ENCODE measurements around the gene UTP20.
"Not testable (repeated sequence)": the region's sequence is repeated elsewhere in the genome, so short reads cannot be mapped to it uniquely, and the experiment has no call there.

Gene UTP20

DNA sequence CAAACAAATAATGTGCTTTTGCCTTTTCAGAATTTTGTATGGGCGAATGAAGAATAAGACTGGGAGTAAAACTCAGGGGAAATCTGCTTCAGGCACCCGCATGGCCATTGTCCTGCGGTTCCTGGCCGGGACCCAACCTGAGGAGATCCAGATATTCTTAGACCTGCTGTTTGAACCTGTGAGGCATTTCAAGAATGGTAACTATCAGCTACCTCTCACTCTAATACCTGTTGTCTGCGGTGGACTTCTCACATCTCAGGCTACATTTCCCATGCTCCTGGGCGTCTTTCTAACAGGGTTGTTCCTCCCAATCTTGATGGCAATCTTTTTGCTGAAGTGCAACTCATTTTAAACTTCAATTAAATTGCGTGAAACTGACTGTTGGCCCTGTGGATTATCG, 47.1 kb downstream of the UTP20 start:
- DNase-seq (ENCODE audit: low spot score), result no peak

DNA sequence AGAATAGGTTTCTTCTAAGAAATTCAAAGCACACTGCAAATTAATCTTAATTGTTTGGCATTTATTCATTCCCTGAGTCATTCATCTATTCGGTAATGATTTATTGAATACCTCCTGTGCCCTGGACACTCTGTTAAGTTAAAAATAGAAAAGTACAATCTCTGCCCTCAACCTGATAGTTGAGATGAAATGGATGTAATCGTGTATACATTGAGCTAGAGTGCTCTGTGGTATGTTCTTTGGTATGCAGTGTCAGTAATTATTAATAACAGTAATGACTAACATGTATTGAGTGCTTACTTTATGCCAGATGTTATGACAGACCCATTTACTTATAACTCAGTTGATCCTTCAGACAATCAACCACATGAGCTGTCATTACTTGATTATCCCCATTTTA, 47.6 kb downstream of the UTP20 start:
- DNase-seq (ENCODE audit: low spot score), result no peak

DNA sequence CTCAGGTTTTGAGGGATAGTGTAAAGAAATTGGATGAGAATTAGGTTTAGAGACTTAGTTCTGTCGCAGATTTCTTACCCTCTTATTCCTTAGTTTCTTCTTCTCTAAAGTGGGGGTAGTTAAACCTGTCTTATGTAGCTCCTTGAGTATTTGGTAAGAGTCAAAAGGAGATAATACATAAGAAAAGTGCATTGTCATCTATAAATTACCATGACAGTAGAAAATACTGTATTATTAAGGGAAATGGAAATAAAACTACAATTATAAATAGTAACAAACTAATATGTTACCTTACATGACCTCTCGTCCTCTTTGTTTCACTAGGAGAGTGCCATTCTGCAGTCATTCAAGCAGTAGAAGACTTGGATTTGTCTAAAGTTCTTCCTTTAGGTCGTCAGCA, 49.0 kb downstream of the UTP20 start:
- no peak for DNase-seq (ENCODE audit: low spot score)

DNA sequence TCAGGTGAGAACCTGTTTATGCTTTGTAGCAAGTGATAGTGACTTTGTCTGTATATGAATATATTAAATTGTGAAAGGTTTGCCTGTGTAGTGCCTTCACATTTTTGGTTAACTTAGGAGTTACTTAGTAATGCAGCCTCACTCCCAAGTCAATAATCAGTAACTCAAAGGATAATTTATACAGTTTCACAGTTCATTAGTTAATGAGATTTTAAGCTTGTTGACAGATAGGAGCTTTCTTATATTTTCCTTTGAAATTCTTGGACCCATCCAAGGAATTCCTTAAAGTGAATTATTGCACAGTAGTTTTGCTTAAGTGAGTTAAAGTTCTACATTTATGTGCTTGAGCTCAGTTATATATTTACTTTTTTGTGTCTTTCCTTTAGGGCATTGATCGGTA, 50.7 kb downstream of the UTP20 start:
- no peak for DNase-seq (ENCODE audit: low spot score)

DNA sequence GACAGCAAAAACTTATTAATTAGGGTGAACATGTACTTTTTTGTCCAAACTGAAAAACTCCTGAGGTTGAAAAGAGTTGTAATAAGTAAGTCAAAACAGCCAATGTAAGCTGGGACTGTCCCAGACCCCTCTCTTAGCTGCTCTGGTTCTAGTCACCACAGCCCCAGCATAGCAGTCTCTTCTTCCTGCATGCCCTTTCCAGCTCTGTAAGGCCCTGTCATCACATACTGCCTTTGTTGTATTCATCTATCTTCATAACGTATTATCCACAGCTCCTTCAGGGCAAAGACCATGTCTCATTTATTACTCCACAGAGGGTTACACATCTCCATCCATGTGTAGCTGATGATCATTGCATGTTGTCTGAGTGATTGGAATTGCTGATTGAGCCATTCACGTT, 56.5 kb downstream of the UTP20 start:
- DNase-seq (ENCODE audit: low spot score), result no peak

DNA sequence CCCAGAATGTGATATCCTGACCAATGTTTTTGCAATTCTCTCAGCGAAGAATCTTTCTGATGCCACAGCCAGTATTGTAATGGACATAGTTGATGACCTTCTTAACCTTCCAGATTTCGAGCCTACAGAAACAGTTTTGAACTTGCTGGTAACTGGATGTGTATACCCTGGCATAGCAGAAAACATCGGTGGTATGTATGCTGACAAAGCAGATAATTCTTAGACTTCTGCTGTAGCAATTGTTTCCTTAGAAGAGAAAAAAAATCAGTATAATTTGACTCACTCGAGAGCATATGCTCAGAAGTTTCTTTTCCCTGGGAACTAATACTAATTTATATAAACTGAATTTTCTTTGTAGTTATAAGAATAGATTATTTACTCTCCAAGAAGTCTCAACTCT, 58.2 kb downstream of the UTP20 start:
- DNase-seq (ENCODE audit: low spot score), result no peak

DNA sequence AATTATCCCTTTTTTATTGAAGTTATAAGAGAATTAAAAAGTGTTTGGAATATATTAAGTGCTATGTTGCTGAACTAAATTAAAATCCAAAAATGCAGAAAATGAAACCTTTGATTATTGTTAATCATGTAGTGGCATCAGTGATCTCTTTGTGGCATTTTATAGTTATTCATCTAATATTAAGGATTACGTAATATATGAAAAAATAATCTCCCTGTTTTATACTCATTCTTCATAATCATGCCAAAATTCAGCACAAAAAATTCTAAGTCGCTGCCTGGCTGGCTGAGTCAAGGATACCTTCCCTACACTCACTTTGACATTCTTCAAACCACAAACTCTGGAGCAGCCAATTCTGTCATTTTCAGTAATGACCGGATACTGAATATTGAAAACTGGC, 64.0 kb downstream of the UTP20 start:
- DNase-seq (ENCODE audit: low spot score), result no peak

DNA sequence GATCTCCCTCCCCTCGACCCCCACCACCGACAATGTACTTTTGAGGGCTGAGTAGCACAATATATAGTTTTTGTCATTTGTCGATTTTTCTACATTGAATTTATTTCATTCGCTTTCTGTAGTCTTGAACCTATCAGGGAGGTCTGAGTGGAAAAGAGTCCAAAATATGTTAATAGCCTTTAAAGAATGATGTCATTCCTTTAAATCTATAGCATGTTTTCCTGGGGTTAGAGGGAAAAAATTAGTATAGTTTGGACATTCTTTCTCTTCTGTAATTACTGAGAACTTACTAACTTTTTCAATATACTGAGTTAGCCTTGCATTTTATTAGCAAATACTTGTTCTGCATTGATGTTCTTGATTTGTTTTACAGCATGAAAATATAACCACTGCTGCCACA, 71.8 kb downstream of the UTP20 start:
- no peak for DNase-seq (ENCODE audit: low spot score)

DNA sequence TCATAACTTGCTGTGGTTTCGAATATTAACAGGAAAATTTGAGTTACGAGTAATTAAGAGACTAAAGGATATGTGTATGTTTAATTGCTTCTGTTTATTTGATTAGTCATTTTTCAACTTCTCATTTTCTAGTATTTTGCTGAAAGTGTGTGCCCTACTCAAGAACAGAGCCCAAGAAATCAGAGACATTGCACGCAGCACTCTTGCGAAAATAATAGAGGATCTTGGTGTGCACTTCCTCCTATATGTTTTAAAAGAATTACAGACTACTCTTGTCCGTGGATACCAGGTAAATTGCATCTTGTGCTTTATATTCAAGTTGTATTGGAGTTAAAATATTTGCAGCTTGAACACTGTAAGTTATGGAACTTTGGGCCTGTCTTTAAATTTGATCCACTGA, 76.9 kb downstream of the UTP20 start:
- DNase-seq (ENCODE audit: low spot score), result no peak

DNA sequence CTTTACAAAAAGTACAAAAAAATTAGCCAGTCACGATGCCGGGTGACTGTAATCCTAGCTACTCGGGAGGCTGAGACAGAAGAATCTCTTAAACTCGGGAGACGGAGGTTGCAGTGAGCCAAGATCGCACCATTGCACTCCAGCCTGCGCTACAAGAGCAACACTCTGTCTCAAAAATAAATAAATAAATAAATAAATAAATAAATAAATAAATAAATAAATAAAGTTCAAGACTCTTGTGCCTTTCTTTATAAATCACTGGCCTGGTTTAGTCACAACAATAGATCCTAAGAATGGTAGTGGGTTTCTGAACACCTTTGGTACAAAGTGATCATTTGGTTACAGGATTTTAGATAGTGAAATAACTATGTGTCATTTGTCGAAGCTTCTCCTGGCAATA, 81.5 kb downstream of the UTP20 start:
- no peak for DNase-seq (ENCODE audit: low spot score)

DNA sequence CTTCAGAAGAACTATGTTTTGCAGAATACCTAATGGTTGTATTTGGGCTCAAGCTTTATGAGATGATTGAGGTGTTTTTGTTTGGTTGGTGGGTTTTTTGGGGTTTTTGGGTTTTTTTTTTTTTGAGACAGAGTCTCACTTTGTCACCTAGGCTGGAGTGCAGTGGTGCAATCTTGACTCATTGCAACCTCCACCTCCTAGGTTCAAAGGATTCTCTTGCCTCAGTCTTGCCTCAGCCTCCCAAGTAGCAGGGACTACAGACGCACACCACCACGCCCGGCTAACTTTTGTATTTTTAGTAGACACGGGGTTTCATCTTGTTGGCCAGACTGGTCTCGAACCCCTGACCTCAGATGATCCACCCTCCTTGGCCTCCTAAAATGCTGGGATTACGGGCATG, 88.1 kb downstream of the UTP20 start:
- no peak for DNase-seq (ENCODE audit: low spot score)

DNA sequence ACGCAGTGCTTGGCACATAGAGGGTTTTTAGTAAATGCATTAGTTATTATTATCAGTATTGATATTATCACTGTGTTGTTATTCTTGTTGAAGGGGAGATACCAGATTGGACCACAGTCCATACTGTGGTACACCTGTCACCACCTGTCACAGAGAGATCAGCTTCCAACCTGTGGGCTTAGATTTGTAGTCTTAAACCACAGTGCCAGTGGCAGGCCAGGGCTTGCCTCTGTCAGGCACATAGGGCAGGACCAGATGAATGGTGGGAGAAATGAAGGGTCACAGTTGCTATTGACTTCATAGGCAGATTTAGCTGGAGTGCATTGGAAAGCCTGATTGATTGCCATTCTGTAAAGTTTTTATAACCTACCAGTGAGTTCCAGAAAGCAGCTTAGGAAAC, 92.5 kb downstream of the UTP20 start:
- no peak for DNase-seq (ENCODE audit: low spot score)

DNA sequence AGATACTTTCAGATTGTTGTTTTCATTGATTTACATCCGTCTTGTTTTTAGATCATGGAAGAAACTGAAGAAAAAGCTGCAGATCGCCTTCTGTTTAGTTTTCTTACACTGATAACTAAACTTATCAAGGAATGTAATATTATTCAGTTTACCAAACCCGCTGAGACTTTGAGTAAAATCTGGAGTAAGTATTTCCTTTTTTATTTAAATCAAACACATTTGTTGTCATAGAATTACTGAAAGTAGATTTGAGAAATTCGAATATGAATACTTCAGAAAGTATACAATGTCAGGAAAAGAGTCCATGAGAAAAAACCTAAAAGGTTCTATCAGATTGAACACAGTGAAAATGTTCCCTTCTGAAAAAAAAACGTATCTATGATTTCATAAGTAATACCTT, 95.7 kb downstream of the UTP20 start:
- DNase-seq (ENCODE audit: low spot score), result peak; percentile 26

DNA sequence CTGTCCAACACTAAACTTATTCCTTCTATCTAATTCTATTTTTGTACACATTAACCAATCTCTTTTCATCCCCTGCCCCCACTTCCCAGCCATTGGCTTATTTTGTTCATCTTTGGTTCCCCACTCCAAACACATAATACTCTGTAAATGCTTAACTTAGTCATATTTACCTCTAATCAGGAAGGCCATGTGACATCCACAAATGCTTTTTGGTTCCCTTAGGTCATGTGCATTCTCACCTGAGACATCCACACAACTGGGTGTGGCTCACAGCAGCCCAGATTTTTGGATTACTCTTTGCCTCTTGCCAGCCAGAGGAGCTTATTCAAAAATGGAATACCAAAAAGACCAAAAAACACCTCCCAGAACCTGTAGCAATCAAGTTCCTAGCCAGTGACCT, 99.2 kb downstream of the UTP20 start:
- no peak for DNase-seq (ENCODE audit: low spot score)

DNA sequence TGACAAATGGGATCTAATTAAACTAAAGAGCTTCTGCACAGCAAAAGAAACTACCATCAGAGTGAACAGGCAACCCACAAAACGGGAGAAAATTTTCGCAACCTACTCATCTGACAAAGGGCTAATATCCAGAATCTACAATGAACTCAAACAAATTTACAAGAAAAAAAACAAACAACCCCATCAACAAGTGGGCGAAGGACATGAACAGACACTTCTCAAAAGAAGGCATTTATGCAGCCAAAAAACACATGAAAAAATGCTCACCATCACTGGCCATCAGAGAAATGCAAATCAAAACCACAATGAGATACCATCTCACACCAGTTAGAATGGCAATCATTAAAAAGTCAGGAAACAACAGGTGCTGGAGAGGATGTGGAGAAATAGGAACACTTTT, 111.3 kb downstream of the UTP20 start:
- not testable (repeated sequence) for DNase-seq (ENCODE audit: low spot score)

DNA sequence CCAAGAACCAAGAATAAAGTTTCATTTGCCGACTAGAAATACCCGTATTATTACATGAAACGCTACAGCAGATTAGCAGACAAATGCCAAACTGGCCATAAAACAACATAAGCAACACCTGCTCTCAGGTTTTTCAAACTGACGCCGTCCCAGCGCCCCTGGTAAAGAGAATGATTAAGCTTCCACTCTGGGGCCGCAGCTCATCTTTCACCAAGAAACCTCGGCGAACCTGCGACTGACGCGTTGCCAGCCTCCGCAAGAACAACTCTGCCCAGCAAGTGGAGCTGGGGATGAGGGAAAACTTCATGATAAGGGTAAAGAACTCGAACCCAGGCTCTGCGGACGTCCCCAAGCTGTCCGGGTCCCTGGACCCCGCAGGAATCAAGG, 127.1 kb downstream of the UTP20 start:
- peak; percentile 1 for DNase-seq (ENCODE audit: low spot score)

DNA sequence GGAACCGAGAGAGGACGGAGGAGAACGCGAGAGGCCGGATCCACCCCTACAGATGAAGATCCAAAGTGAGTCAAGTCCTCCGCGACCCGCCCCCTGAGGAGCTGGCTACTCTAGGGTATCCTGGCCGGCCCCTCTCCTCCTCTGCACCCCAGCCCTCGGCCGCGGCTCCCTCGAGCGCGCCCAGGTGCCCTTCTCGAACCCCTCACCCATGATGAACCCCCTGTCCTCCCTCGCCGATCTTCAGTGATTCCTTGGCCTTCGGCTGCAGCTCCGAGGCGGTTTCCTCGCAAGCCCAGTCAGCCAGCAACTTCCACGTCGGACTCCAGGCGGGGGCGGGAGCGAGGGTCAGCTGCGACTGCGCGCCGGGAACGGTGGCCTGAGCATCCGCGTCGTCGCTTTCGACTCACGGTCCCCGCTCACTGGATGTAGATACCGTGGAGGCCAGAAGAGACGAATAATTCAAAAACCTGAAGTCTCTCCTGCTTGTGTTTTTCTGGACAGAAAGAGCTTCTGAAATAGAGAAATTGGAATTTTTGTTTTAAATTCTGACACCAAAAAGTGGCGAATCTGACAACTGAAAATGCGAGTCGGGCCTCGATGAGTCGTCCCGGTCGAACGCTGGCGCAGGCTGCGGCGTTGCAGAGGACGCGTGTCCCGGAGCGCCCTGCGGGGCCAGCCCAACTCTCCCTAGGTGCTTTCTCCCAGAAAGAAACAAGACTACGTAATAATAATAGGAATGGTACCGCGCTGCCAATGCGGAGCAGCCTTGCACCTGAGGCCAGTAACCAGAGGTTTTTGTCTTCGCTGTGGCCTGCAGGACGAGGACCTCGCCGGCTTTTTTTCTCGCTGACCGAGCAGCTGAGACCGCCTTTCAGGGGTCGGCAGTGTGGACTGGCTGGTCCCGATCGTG, 127.8 kb downstream of the UTP20 start, which contains the start of gene ARL1:
TSS of gene ARL1 (minus strand) at position 337 of the 910 bp plus-strand sequence. CDS start at position 210, 127 bp downstream.
- peak; percentile 75 for DNase-seq (ENCODE audit: low spot score)

DNA sequence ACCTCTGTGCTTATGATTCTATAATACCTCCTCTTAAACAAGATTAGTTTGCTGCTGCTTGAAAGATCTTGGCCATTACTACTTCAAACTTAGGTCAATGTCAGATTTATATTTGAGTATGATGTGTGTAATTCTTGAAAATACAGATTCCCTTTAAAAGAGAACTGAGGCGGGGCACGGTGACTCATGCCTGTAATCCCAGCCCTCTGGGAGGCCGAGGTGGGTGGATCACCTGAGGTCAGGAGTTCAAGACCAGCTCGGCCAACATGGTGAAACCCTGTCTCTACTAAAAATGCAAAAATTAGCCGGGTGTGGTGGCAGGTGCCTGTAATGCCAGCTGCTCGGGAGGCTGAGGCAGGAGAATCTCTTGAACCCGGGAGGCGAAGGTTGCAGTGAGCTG, 130.3 kb downstream of the UTP20 start:
- DNase-seq (ENCODE audit: low spot score), result not testable (repeated sequence)

DNA sequence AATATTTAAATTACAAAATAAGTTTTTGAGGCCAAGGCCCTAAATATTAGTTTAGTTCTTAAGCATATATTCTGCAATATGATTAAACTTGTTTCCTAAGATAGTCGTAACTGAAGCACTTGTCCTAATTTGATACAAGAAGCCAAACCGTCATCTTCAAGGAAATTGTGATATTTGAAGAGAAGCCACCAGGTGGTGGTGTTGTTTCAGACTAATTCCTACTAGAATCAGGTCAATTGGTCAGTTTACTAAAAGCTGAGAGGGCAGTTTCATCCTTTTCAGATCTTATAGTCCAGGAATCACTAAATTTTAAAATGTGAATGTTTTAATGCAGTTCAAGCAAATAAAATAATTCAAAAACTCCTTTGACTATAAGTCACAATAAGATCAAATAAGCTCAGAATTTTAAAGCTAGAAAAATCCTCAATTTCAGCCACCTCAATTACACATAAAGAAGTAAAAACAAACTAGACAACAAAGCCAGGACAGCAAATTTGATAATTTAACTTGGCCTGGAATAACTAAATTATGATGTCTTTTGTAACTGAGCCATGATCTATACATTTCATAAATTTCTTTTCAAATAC, 134.7 kb downstream of the UTP20 start:
- DNase-seq (ENCODE audit: low spot score), result peak; percentile 52

DNA sequence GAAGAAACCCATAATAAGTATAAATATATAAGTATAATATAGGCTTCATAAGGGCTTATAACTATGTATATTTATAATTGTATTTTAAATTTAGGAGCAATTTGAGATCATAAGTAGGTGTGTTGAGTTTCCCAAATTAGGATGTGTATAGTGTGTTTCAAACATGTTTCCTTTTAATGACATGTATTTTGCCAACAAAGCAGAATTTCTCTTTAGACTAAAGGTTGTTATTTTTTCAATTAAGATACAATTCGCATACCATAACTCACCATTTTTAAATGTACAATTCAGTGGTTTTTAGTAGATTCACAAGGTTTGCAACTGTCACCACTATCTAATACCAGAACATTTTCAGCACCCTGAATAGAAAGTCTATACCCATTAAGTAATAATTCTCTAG, 135.3 kb downstream of the UTP20 start:
- DNase-seq (ENCODE audit: low spot score), result no peak

DNA sequence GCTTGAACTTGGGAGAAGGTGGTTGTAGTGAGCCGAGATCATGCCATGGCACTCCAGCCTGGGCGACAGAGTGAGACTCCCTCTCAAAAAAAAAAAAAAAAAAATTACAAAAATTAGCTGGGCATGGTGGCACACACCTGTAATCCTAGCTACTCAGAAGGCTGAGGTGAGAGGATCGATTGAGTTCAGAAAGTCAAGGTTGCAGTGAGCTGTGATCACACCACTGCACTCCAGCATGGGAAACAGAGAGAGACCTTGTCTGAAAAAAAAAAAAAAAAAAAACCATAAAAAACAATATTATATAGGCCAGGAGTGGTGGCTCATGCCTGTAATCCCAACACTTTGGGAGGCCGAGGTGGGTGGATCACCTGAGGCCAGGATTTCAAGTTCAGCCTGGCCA, 142.2 kb downstream of the UTP20 start:
- DNase-seq (ENCODE audit: low spot score), result not testable (repeated sequence)

DNA sequence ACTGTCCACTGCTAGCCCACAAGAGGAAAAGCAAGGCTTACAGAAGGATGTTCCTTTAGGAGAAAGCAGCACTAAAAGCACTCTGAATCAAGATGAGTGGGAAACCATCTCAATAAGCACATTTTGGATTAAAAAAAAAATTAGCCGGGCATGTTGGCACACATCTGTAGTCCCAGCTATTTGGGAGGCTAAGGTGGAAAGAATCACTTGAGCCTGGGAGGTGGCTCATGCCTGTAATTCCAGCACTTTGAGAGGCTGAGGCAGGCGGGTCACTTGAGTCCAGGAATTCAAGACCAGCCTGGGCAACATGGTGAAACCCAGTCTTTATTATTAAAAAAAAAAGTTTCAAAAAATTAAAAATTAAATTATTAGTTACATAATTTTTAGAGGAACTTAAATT, 144.7 kb downstream of the UTP20 start:
- DNase-seq (ENCODE audit: low spot score), result no peak

DNA sequence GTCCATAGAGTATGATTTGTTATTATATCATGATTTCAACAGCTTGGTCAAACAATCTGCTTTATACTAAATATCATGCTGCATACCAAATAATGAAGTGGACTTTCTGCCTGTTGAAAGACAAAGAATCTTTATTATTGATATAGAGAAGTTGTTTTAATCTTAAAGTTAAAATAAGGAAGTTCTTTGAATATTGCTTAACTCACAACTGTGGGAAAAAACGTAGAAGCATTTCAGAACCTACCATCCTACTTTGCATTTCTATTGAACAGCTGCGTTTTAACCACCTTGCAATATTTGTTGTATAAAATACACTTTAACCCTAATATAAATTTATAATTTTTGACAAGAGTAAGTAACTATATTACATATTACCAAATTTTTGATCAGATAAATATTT, 150.6 kb downstream of the UTP20 start:
- no peak for DNase-seq (ENCODE audit: low spot score)

DNA sequence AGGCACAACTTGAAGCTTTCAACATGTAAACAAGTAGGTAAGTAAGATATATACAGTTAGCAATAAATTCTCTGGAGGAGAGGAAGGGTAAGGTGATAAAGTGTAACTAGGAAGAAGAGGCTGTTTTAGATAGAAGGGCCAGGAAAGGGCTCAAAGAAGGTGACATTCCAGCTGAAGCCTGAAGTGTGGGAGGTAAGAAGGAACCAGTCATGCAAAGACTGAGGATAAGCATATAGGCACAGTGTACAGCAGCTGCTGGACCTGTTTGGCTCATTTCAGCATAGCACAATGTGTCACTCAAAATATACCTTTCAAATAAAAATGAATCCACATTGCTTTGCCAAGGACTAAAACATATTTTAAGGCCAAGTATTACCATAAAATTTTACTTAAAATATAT, 156.2 kb downstream of the UTP20 start:
- no peak for DNase-seq (ENCODE audit: low spot score)

Measured in activated CD4-positive, alpha-beta T cell treated with anti-CD3 and anti-CD28 coated beads, Interleukin-2, Interleukin-4, amounts not matched to agents 100 ng/mL and 50 ng/mL, durations not matched to agents 16 hours and 8 hours (primary cell).